Activated T-cell treated with anti-CD3 and anti-CD28 coated beads, Interleukin-2, amount 50 U/mL, for 4 hours (primary cell): Measurements from ENCODE around the gene WDR44. TPM values are rescaled to one million over a fixed set of nuclear protein-coding genes. Genes with fewer than 3 reads are reported as not detected.

ENCODE experiments used
- total RNA-seq, 3 donors: library from RNA; stranded (reverse); gene quantifications; one replicate each; pipeline ENCODE4 v1.2.1, GENCODE V29; 2021

Gene WDR44
- total RNA-seq, 3 donors from 2014 or later = 8.0 to 8.6 (median 8.4) TPM

Other genes with a start within 250 kb of the WDR44 start
- gene KLHL13, start 229.3 kb upstream of the WDR44 start, total RNA-seq = 1 to 10 TPM in 1 of 3 donors, under 1 TPM in 2; 0.35 to 1.0 (median 0.68) TPM
- 10 to 100 TPM; 21.0 to 23.1 (median 22.0) TPM for gene DOCK11, start 149.7 kb downstream of the WDR44 start, total RNA-seq